Measurements from ENCODE around the gene ARRB1. TPM values are rescaled to one million over a fixed set of nuclear protein-coding genes. Genes with fewer than 3 reads are reported as not detected.

Gene ARRB1
- total and polyA plus RNA-seq, 2 of the 13 experiments (the other 11 are each of a cell fraction or from before 2014, with no cell fraction given), result 22.5 to 35.7 TPM

DNA sequence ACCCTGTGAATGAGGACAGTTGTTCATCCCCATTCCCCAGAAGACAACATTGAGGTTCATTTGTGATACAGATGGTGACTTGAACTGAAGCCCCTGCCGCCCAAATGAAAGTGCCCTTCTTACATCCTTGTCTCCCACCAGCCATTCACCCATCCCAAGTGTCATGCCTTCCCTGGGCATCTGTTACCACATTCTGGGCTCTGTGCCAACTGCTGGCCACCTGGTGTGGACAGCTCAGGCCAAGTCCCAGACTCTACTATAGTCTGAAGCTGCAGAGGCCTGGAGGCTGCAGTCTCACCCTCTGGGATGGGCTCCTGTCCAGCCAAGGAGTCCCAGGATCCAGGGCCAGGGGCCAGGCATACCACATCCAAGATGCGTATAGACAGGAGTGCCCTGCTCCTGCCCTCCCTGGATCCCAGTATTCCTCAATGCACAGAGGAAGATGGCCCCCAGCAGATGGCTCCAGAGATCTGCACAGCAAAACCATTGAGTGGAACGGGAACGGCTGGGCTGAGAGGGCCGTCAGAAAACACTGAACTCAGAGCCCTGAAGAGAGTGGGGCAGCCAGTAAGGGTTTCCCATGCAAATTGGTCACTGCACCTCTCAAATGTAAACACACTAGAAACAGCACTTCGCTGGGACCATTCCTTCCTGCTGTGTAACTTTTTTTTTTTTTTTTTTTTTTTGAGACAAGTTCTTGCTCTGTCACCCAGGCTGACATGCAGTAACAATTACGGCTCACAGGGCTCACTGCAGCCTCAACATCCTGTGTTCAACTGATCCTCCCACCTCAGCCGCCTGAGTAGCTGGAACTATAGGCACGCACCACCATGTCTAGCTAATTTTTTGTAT lies 22.8 kb downstream of the ARRB1 start (continued):
- TF ChIP-seq REPIN1 (CRISPR knock-in tag; IDR thresholded peaks at IDR 0.05; ENCODE audit: borderline replicate concordance, low read depth) (0 out of 2 replicates have a peak, but pooled peaks have one; percentile 24), SMC3 (IDR thresholded peaks at IDR 0.05; ENCODE audit: low read length) (peak; percentile 94), FOXA3 (CRISPR knock-in tag; IDR thresholded peaks at IDR 0.05) (0 out of 2 replicates have a peak, but pooled peaks have one; percentile 11), SMAD3 (CRISPR knock-in tag; IDR thresholded peaks at IDR 0.05) (peak; percentile 22; the same call in 1 of the 2 replicates), RAD21 (CRISPR knock-in tag; IDR thresholded peaks at IDR 0.05) (peak; percentile 89), SSRP1 (CRISPR knock-in tag; IDR thresholded peaks at IDR 0.05) (0 out of 2 replicates have a peak, but pooled peaks have one; percentile 38), ARHGAP35 (CRISPR knock-in tag; IDR thresholded peaks at IDR 0.05; ENCODE audit: borderline replicate concordance) (no peak), LCORL (IDR thresholded peaks at IDR 0.05) (no peak), LCORL (CRISPR knock-in tag; IDR thresholded peaks at IDR 0.05) (no peak; the same call in 1 of the 2 replicates), CENPT (CRISPR knock-in tag; IDR thresholded peaks at IDR 0.05; ENCODE audit: low read depth) (no peak), MXD4 (CRISPR knock-in tag; IDR thresholded peaks at IDR 0.05) (0 out of 2 replicates have a peak, but pooled peaks have one; percentile 20), MAZ (IDR thresholded peaks at IDR 0.05; ENCODE audit: borderline replicate concordance, low read depth, low read length) (no peak), MAZ (CRISPR knock-in tag; IDR thresholded peaks at IDR 0.05; ENCODE audit: low read depth) (peak; percentile 56; the same call in 1 of the 2 replicates), ZNF562 (CRISPR knock-in tag; IDR thresholded peaks at IDR 0.05; ENCODE audit: borderline replicate concordance) (no peak), RXRB (CRISPR knock-in tag; IDR thresholded peaks at IDR 0.05; ENCODE audit: borderline replicate concordance) (peak; percentile 53), MTF2 (CRISPR knock-in tag; IDR thresholded peaks at IDR 0.05; ENCODE audit: borderline replicate concordance) (no peak), ZNF329 (CRISPR knock-in tag; IDR thresholded peaks at IDR 0.05; ENCODE audit: low read depth) (no peak), PAX8 (CRISPR knock-in tag; IDR thresholded peaks at IDR 0.05; ENCODE audit: borderline replicate concordance) (no peak)
- TF ChIP-seq, protein P1, sequence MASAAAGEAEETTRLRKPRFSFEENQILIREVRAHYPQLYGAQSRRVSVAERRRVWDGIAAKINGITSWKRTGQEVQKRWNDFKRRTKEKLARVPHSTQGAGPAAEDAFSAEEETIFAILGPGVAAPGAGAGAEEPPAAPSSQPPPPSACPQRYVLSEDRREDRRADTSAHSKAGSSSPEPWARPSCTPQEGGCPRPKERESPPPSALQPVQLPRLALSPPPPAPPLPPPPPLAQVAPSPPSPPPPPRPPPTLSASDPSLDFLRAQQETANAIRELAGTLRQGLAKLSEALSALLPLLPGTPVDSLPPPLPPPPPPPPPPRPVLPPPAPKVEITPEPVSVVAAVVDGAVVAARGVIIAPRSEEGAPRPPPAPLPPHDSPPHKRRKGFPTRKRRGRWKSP (CRISPR knock-in tag; IDR thresholded peaks at IDR 0.05), result 0 out of 2 replicates have a peak, but pooled peaks have one; percentile 35
- TF ChIP-seq, protein P2, sequence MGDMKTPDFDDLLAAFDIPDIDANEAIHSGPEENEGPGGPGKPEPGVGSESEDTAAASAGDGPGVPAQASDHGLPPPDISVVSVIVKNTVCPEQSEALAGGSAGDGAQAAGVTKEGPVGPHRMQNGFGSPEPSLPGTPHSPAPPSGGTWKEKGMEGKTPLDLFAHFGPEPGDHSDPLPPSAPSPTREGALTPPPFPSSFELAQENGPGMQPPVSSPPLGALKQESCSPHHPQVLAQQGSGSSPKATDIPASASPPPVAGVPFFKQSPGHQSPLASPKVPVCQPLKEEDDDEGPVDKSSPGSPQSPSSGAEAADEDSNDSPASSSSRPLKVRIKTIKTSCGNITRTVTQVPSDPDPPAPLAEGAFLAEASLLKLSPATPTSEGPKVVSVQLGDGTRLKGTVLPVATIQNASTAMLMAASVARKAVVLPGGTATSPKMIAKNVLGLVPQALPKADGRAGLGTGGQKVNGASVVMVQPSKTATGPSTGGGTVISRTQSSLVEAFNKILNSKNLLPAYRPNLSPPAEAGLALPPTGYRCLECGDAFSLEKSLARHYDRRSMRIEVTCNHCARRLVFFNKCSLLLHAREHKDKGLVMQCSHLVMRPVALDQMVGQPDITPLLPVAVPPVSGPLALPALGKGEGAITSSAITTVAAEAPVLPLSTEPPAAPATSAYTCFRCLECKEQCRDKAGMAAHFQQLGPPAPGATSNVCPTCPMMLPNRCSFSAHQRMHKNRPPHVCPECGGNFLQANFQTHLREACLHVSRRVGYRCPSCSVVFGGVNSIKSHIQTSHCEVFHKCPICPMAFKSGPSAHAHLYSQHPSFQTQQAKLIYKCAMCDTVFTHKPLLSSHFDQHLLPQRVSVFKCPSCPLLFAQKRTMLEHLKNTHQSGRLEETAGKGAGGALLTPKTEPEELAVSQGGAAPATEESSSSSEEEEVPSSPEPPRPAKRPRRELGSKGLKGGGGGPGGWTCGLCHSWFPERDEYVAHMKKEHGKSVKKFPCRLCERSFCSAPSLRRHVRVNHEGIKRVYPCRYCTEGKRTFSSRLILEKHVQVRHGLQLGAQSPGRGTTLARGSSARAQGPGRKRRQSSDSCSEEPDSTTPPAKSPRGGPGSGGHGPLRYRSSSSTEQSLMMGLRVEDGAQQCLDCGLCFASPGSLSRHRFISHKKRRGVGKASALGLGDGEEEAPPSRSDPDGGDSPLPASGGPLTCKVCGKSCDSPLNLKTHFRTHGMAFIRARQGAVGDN (CRISPR knock-in tag; IDR thresholded peaks at IDR 0.05), result peak; percentile 60
- TF ChIP-seq, protein P3, sequence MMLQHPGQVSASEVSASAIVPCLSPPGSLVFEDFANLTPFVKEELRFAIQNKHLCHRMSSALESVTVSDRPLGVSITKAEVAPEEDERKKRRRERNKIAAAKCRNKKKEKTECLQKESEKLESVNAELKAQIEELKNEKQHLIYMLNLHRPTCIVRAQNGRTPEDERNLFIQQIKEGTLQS (CRISPR knock-in tag; IDR thresholded peaks at IDR 0.05), result no peak
- TF ChIP-seq, protein P4, sequence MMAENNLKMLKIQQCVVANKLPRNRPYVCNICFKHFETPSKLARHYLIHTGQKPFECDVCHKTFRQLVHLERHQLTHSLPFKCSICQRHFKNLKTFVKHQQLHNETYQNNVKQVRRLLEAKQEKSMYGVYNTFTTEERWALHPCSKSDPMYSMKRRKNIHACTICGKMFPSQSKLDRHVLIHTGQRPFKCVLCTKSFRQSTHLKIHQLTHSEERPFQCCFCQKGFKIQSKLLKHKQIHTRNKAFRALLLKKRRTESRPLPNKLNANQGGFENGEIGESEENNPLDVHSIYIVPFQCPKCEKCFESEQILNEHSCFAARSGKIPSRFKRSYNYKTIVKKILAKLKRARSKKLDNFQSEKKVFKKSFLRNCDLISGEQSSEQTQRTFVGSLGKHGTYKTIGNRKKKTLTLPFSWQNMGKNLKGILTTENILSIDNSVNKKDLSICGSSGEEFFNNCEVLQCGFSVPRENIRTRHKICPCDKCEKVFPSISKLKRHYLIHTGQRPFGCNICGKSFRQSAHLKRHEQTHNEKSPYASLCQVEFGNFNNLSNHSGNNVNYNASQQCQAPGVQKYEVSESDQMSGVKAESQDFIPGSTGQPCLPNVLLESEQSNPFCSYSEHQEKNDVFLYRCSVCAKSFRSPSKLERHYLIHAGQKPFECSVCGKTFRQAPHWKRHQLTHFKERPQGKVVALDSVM (CRISPR knock-in tag; IDR thresholded peaks at IDR 0.05), result peak; percentile 81; the same call in 1 of the 2 replicates
